Spinal cord (tissue), 10 donors: ENCODE data around the gene CEP68. TPM values are rescaled to one million over a fixed set of nuclear protein-coding genes. Genes with fewer than 3 reads are reported as not detected.
"Not testable (repeated sequence)": the region's sequence is repeated elsewhere in the genome, so short reads cannot be mapped to it uniquely, and the experiment has no call there.

Source experiments
- DNase-seq, 6 donors: peaks; one replicate each; pipeline versions ENCODE4 v3.0.0 to v3.0.0-alpha.2; 2013 to 2015; ENCODE audit warnings: low spot score in 6 of 6, low read depth in 4 of 6
- H3K27ac ChIP-seq: one replicate; pipeline ENCODE4 v1.5.1; 2013; ENCODE audit warnings: low read depth, low read length, control low read depth
- H3K27me3 ChIP-seq: one replicate; pipeline ENCODE4 v1.6.1; 2013; ENCODE audit warnings: low read length; ENCODE audit not compliant: control insufficient read depth, insufficient read depth
- H3K36me3 ChIP-seq: one replicate; pipeline ENCODE4 v1.6.1; 2013; ENCODE audit warnings: low read length; ENCODE audit not compliant: control insufficient read depth, insufficient read depth
- H3K4me1 ChIP-seq: one replicate; pipeline ENCODE4 v1.6.1; 2013; ENCODE audit warnings: low read length; ENCODE audit not compliant: control insufficient read depth, insufficient read depth
- H3K4me3 ChIP-seq: one replicate; pipeline ENCODE4 v1.5.1; 2013; ENCODE audit warnings: low read depth, low read length, control low read depth
- H3K9me3 ChIP-seq: one replicate; pipeline ENCODE4 v1.6.1; 2013; ENCODE audit warnings: low read length; ENCODE audit not compliant: control insufficient read depth, insufficient read depth
- WGBS: methylation state at CpG from one replicate; pipeline ENCODE4 v1.1.5; 2013; ENCODE audit warnings: missing lambda C conversion rate; ENCODE audit not compliant: insufficient coverage; 5-methylcytosine and 5-hydroxymethylcytosine counted together
- long read RNA-seq, 4 donors: transcript quantifications; one replicate each; lab custom pipeline, GENCODE V29; 2026
- polyA plus RNA-seq, 2 donors: library from polyadenylated mRNA; unstranded; fragments of 120-200 nt; gene quantifications; one replicate each; pipeline ENCODE4 v1.2.1, GENCODE V29; 2013; ENCODE audit not compliant: insufficient read length in 2 of 2
- total RNA-seq, 2 donors: library from RNA; depleted of rRNA in 1 of 2; stranded (reverse); fragments of 120-200 nt in 1 of 2; fragments of >200 nt in 1 of 2; gene quantifications; one replicate each; pipeline versions ENCODE4 v1.2.3 to v1.2.4, GENCODE V29; 2013 to 2014
- donor health status: healthy.

Gene CEP68
- 10 to 100 TPM; 31.9 to 39.2 TPM for total RNA-seq
- polyA plus RNA-seq = 10 to 100 TPM; 30.0 to 35.3 TPM
- long read RNA-seq, donor 1, full-length matches to known transcripts = 1 of 1 reads
- long read RNA-seq, donor 1, partial matches to known transcripts = 0 of 1 reads
- long read RNA-seq, donor 1, other reads (novel, unspliced or antisense) = 0 of 1 reads
- long read RNA-seq, donor 2, full-length matches to known transcripts = 2 of 33 reads
- long read RNA-seq, donor 2, partial matches to known transcripts = 31 of 33 reads
- long read RNA-seq, donor 2, other reads (novel, unspliced or antisense) = 0 of 33 reads
- long read RNA-seq, donor 3, full-length matches to known transcripts = 2 of 2 reads
- long read RNA-seq, donor 3, partial matches to known transcripts = 0 of 2 reads
- long read RNA-seq, donor 3, other reads (novel, unspliced or antisense) = 0 of 2 reads
- long read RNA-seq, donor 4, full-length matches to known transcripts = 1 of 6 reads
- long read RNA-seq, donor 4, partial matches to known transcripts = 0 of 6 reads
- long read RNA-seq, donor 4, other reads (novel, unspliced or antisense) = 5 of 6 reads

GRCh38 chr2:65056215-65057053 is at the start of gene CEP68:
CEP68 (plus strand) TSS chr2:65056416; CDS start chr2:65069445, 13,029 bp downstream.
- Histone ChIP-seq H3K27me3 (no peaks in the 10 kb centered on the region), H3K4me1 (peaks cover 17% of the 10 kb centered on the region), H3K36me3 (peaks cover 3% of the 10 kb centered on the region), H3K27ac (peak within 1 kb of the TSS; percentile 89), H3K4me3 (peak within 1 kb of the TSS; percentile 95), H3K9me3 (no peaks in the 10 kb centered on the region)
- under 1% methylated on average over 99 of the region's 99 CpGs for WGBS
- DNase-seq = peak; percentile 89 to 99 (median 95)

- Histone ChIP-seq H3K9me3 (no peaks in the 10 kb centered on the region), H3K4me3 (no peak overlapping the region), H3K27ac (no peak overlapping the region), H3K36me3 (peaks cover 37% of the 10 kb centered on the region), H3K27me3 (no peaks in the 10 kb centered on the region), H3K4me1 (peaks cover 8% of the 10 kb centered on the region)
- WGBS = no CpG with 5 or more reads among the region's 1 CpG
- DNase-seq = no peak
Measured at GRCh38 chr2:65013776-65014175, 42.4 kb upstream of the CEP68 start.

- Histone ChIP-seq H3K9me3 (no peaks in the 10 kb centered on the region), H3K36me3 (peaks cover 50% of the 10 kb centered on the region), H3K27me3 (no peaks in the 10 kb centered on the region), H3K4me3 (no peak overlapping the region), H3K27ac (no peak overlapping the region), H3K4me1 (peaks cover 8% of the 10 kb centered on the region)
- WGBS = 32% methylated on average over 4 of the region's 5 CpGs
- peak in 2 of 6 donors; percentile 13 to 48 for DNase-seq
Measured at GRCh38 chr2:65015731-65016130, 40.5 kb upstream of the CEP68 start.

DNA sequence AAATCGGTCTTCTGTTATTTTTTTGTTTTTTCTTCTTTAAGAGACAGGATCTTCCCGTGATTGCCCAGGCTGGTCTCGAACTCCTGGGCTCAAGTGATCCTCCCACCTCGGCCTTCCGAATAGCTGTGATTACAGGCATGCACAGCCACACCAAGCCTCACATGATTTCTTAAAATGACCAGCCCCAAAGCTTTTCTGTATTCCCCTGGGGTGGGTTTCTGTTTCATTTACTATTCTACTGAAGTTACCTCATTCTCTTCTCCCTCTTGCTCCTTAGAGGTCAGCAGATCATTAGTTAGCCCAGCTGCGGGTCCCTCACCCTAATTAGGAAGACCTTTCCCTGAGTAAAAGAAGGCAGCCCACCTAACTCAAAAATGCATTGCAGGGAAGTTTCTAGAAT is 39.4 kb upstream of the CEP68 start:
- no peak overlapping the region for H3K4me3 ChIP-seq
- WGBS = 92% methylated on average over 3 of the region's 6 CpGs
- peaks cover 8% of the 10 kb centered on the region for H3K4me1 ChIP-seq
- H3K27ac ChIP-seq = no peak overlapping the region
- no peaks in the 10 kb centered on the region for H3K9me3 ChIP-seq
- peaks cover 54% of the 10 kb centered on the region for H3K36me3 ChIP-seq
- H3K27me3 ChIP-seq = no peaks in the 10 kb centered on the region
- no peak for DNase-seq

DNA sequence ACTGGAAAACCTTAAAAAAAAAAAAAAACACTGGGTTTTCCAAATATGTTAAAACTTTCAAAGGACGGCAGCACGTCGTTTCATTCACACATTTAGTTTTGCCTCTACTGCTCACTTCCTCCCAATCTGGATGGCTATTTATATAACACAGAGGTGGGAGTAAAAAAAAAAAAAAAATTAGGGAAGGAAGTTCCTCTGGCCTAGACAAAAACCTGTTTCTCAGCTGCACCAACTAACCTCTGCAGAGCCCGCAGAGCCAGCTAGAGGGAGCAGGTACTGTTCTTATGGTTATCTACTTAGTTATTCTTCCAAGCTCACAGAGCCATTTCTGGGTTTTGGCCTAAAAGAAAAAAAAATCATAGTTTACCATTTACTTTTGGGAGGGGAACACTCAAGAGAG is 38.9 kb upstream of the CEP68 start:
- no peak for DNase-seq

DNA sequence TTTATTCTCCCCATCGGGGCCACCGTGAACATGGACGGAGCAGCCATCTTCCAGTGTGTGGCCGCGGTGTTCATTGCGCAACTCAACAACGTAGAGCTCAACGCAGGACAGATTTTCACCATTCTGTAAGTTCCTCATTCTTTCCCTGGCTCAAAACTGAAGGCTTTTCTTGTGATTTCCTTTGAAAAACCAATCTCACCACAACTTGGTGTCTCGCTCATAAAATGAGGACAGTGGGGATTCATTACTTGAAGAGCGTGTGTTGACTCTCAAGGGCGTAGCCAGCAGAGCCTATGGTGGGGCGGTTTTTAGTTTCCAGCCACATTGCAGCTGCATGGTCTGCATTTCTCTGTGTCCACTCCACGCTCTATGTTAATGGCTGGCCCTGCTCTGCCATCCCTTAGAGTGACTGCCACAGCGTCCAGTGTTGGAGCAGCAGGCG is 38.1 kb upstream of the CEP68 start:
- H3K4me3 ChIP-seq = no peak overlapping the region
- WGBS = 89% methylated on average over 15 of the region's 15 CpGs
- peaks cover 8% of the 10 kb centered on the region for H3K4me1 ChIP-seq
- H3K36me3 ChIP-seq = peaks cover 47% of the 10 kb centered on the region
- no peaks in the 10 kb centered on the region for H3K9me3 ChIP-seq
- H3K27ac ChIP-seq = peak overlapping the region; percentile 8
- no peak for DNase-seq
- no peaks in the 10 kb centered on the region for H3K27me3 ChIP-seq

More for the DNA sequence above, 38.9 kb upstream of the CEP68 start:
- H3K4me1 ChIP-seq = peaks cover 8% of the 10 kb centered on the region
- H3K9me3 ChIP-seq = no peaks in the 10 kb centered on the region
- whole genome bisulfite sequencing = no CpG with 5 or more reads among the region's 4 CpGs
- peaks cover 54% of the 10 kb centered on the region for H3K36me3 ChIP-seq
- H3K27me3 ChIP-seq = no peaks in the 10 kb centered on the region
- H3K4me3 ChIP-seq = no peak overlapping the region
- H3K27ac ChIP-seq = no peak overlapping the region

GRCh38 chr2:65019010-65019409 is 37.2 kb upstream of the CEP68 start:
- Histone ChIP-seq H3K9me3 (no peaks in the 10 kb centered on the region), H3K27me3 (no peaks in the 10 kb centered on the region), H3K4me1 (peaks cover 8% of the 10 kb centered on the region), H3K36me3 (peaks cover 43% of the 10 kb centered on the region), H3K4me3 (no peak overlapping the region), H3K27ac (no peak overlapping the region)
- 90% methylated on average over 1 of the region's 1 CpG for WGBS
- no peak for DNase-seq

DNA sequence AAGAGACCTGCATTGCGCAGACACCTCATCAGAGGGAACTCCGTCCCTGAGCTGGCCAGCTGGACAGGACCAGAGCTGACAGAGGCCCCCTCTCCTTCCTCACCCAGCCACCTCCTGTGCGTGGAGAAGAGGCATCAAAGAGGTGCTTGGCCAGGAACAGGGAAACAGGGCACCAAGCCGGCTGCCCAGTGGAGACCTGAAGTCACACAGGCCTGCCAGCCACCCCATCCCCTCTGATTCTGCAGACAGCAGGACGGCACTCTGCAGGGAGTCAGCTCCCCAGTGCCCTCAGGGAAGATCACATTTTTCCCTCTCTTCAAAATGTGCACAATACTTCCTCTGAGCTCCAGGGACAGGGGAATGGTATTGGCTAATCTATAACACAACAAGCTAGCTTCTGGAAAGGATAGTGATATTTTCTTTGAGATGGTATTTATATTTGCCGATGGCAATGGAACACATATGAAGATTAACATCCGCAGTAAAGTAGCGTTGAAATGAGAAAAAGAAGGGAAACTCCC is 36.5 kb upstream of the CEP68 start:
- H3K4me1 ChIP-seq = peaks cover 8% of the 10 kb centered on the region
- no peak overlapping the region for H3K4me3 ChIP-seq
- H3K9me3 ChIP-seq = no peaks in the 10 kb centered on the region
- WGBS = 85% methylated on average over 4 of the region's 8 CpGs
- no peaks in the 10 kb centered on the region for H3K27me3 ChIP-seq
- peaks cover 44% of the 10 kb centered on the region for H3K36me3 ChIP-seq
- no peak for DNase-seq
- H3K27ac ChIP-seq = no peak overlapping the region

DNA sequence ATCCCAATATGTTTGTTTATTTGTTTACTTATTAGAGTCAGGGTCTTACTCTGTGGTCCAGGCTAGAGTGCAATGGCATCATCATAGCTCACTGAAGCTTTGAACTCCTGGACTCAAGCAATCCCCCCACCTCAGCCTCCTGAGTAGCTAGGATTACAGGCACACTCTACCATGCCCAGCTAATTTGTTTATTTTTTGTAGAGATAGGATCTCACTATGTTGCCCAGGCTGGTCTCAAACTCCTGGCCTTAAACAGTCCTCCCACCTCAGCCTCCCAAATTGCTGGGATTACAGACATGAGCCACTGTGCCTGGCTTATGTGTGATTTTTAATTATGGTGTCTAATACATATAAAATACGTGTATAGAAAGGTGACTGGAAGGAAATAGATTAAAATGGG is 36.0 kb upstream of the CEP68 start:
- not testable (repeated sequence) for H3K4me1 ChIP-seq, H3K27me3 ChIP-seq, H3K27ac ChIP-seq, DNase-seq, H3K4me3 ChIP-seq, H3K9me3 ChIP-seq
- 100% methylated on average over 1 of the region's 1 CpG for WGBS
- peaks cover 45% of the 10 kb centered on the region for H3K36me3 ChIP-seq
